NB4 (cell line): ENCODE data around the gene MAD1L1.

Experiments used
- DNase-seq: peaks from one replicate; pipeline ENCODE4 v3.0.0; 2010; ENCODE audit warnings: low read depth
- H3K4me3 ChIP-seq: one replicate; pipeline ENCODE4 v1.5.1; 2011; ENCODE audit warnings: mild to moderate bottlenecking, low read depth, low read length, moderate library complexity
- CTCF ChIP-seq: IDR thresholded peaks from one replicate; pipeline ENCODE4 v1.5.1; 2012; ENCODE audit warnings: low read depth, low read length
- MAX ChIP-seq: IDR thresholded peaks from 2 replicates; pipeline ENCODE4 v1.6.1; 2011; ENCODE audit warnings: low read depth, low read length
- MYC ChIP-seq: IDR thresholded peaks from 2 replicates; pipeline ENCODE4 v1.6.1; 2011; ENCODE audit warnings: low read depth, low read length
- POLR2A ChIP-seq: IDR thresholded peaks from 2 replicates; pipeline ENCODE4 v1.6.1; 2011; ENCODE audit warnings: mild to moderate bottlenecking; ENCODE audit not compliant: insufficient read length; ENCODE audit errors: extremely low read depth

MAD1L1 gene

GRCh38 chr7:1854866-1855724, 377.6 kb downstream of the MAD1L1 start:
- H3K4me3 ChIP-seq: no peak overlapping the region
- 0 out of 2 replicates have a peak, but pooled peaks have one; percentile 14 for TF ChIP-seq MAX
- no peak for TF ChIP-seq POLR2A
- TF ChIP-seq MYC: no peak
- peak; percentile 63 for DNase-seq

- no peak for TF ChIP-seq POLR2A
- TF ChIP-seq CTCF: no peak
- no peak for TF ChIP-seq MYC
- 0 out of 2 replicates have a peak, but pooled peaks have one; percentile 3 for TF ChIP-seq MAX
- DNase-seq: peak; percentile 76
- H3K4me3 ChIP-seq: no peak overlapping the region
These were observed 378.5 kb downstream of the MAD1L1 start for GRCh38 chr7:1853986-1854865.

GRCh38 chr7:1853431-1853985, 379.2 kb downstream of the MAD1L1 start:
- TF ChIP-seq POLR2A (no peak), MAX (no peak), MYC (no peak)
- H3K4me3 ChIP-seq: no peak overlapping the region
- DNase-seq: peak; percentile 55

GRCh38 chr7:1852517-1853430, 380.0 kb downstream of the MAD1L1 start:
- TF ChIP-seq CTCF: no peak
- TF ChIP-seq MAX: no peak
- no peak for TF ChIP-seq POLR2A
- TF ChIP-seq MYC: no peak
- H3K4me3 ChIP-seq: no peak overlapping the region

GRCh38 chr7:1851721-1852516, 380.8 kb downstream of the MAD1L1 start:
- no peak for TF ChIP-seq POLR2A
- TF ChIP-seq MAX: no peak
- TF ChIP-seq CTCF: no peak
- TF ChIP-seq MYC: no peak
- H3K4me3 ChIP-seq: no peak overlapping the region
- DNase-seq: no peak

More at GRCh38 chr7:1852517-1853430, 380.0 kb downstream of the MAD1L1 start:
- DNase-seq: no peak
